Panc1 (cell line): ENCODE measurements around the gene NOP10. TPM values are rescaled to one million over a fixed set of nuclear protein-coding genes. Genes with fewer than 3 reads are reported as not detected.

Source experiments
- ATAC-seq: fragments of 200-7000 bp; cut with Tn5 transposase; 2 replicates; pipeline ENCODE4 v1.9.1; 2020; ENCODE audit warnings: mild to moderate bottlenecking, moderate library complexity
- BruUV-seq: library from RNA; stranded (reverse); fragments of 400-500 nt; replicated peaks from 2 replicates; lab custom pipeline; 2021; lab: Mats Ljungman, UMichigan
- CTCF ChIA-PET: fragments of 300-600 bp; sonication (Branson Sonifier 250); formaldehyde crosslinking; loops from one replicate; lab custom pipeline; 2022; ENCODE audit warnings: antibody characterized with exemption; lab: Charles Lee
- POLR2A ChIA-PET: fragments of 300-600 bp; sonication (Branson Sonifier 250); formaldehyde crosslinking; loops from one replicate; lab custom pipeline; 2022; ENCODE audit warnings: antibody characterized with exemption; lab: Charles Lee
- DNase-seq: peaks from one replicate; pipeline ENCODE4 v3.0.0-alpha.2; 2010; ENCODE audit warnings: low read depth, low spot score
- H3K27ac ChIP-seq: 2 replicates; pipeline ENCODE4 v1.5.1; 2011; ENCODE audit warnings: mild to moderate bottlenecking, low read length, inconsistent platforms
- H3K27me3 ChIP-seq: fragments of 200-500 bp; sonication (Bioruptor generic); 2 replicates; pipeline ENCODE4 v1.6.0; 2014; ENCODE audit warnings: low read length, inconsistent platforms; ENCODE audit not compliant: control insufficient read depth, insufficient read depth
- H3K36me3 ChIP-seq: fragments of 200-500 bp; sonication (Bioruptor generic); 2 replicates; pipeline ENCODE4 v1.5.1; 2014; ENCODE audit warnings: inconsistent platforms, mild to moderate bottlenecking, low read length, moderate library complexity; ENCODE audit not compliant: control insufficient read depth, insufficient read depth
- H3K4me1 ChIP-seq: 2 replicates; pipeline ENCODE4 v1.5.1; 2011; ENCODE audit warnings: inconsistent platforms, mild to moderate bottlenecking, low read length, moderate library complexity; ENCODE audit not compliant: control insufficient read depth, insufficient read depth
- H3K4me3 ChIP-seq, 2 experiments: 2 replicates each; pipeline ENCODE4 v1.5.1; 2011 to 2012; ENCODE audit warnings: low read depth in 2 of 2, low read length in 2 of 2, mild to moderate bottlenecking in 2 of 2, inconsistent platforms in 1 of 2, moderate library complexity in 1 of 2
- H3K9me3 ChIP-seq: fragments of 200-500 bp; sonication (Bioruptor generic); 2 replicates; pipeline ENCODE4 v1.5.1; 2014; ENCODE audit warnings: low read depth, mild to moderate bottlenecking, inconsistent platforms, low read length, moderate library complexity; ENCODE audit not compliant: control insufficient read depth, insufficient read depth
- CTCF ChIP-seq: fragments of 450-650 bp; IDR thresholded peaks from 2 replicates; pipeline ENCODE4 v1.5.1; 2017; ENCODE audit warnings: mild to moderate bottlenecking
- POLR2AphosphoS5 ChIP-seq: IDR thresholded peaks from 2 replicates; pipeline ENCODE4 v1.6.1; 2012; ENCODE audit warnings: mild to moderate bottlenecking, low read depth, low read length, moderate library complexity
- SIN3A ChIP-seq: IDR thresholded peaks from 2 replicates; pipeline ENCODE4 v1.6.1; 2012; ENCODE audit warnings: low read depth, mild to moderate bottlenecking, low read length, moderate library complexity, borderline replicate concordance; ENCODE audit not compliant: insufficient read depth
- TCF7L2 ChIP-seq: IDR thresholded peaks from 2 replicates; pipeline ENCODE4 v1.6.1; 2011; ENCODE audit warnings: mild to moderate bottlenecking, low read depth, low read length, inconsistent platforms
- in situ Hi-C: cut with HindIII; loops from 2 replicates; pipeline ENCODE4 v1.10.0; 2016; ENCODE audit warnings: low sequenced_read_pairs, low pct_unique_long_range_greater_than_20kb
- intact Hi-C: fragments of 100-400 bp; cut with micrococcal nuclease; formaldehyde crosslinking; loops from one replicate; pipeline ENCODE4 v1.10.0; 2022; ENCODE audit not compliant: unreplicated experiment
- total RNA-seq: library from RNA; stranded (reverse); gene quantifications from one replicate; pipeline ENCODE4 v1.2.1, GENCODE V29; 2021; ENCODE audit not compliant: unreplicated experiment
- TF ChIP-seq, protein P1 (sequence below), 2 experiments: IDR thresholded peaks; 2 replicates each; pipeline ENCODE4 v1.6.1; 2011 to 2012; ENCODE audit warnings: low read depth in 2 of 2, control low read depth in 1 of 2, low read length in 1 of 2, mild to moderate bottlenecking in 1 of 2, moderate library complexity in 1 of 2; ENCODE audit not compliant: insufficient read depth in 1 of 2

NOP10 gene
- total RNA-seq, 1 experiment from 2014 or later = 306 TPM

GRCh38 chr15:34362047-34362773 is 19.3 kb upstream of the NOP10 start:
- H3K36me3 ChIP-seq = peaks cover 8% of the 10 kb centered on the region; the same call in 1 of the 2 replicates
- H3K9me3 ChIP-seq = no peaks in the 10 kb centered on the region
- no peak for ATAC-seq
- in situ Hi-C loops = no loop called here
- POLR2A ChIA-PET = no interaction called here
- BruUV-seq = no TSS peak
- H3K27ac ChIP-seq = no peak overlapping the region
- TF ChIP-seq, protein P1, sequence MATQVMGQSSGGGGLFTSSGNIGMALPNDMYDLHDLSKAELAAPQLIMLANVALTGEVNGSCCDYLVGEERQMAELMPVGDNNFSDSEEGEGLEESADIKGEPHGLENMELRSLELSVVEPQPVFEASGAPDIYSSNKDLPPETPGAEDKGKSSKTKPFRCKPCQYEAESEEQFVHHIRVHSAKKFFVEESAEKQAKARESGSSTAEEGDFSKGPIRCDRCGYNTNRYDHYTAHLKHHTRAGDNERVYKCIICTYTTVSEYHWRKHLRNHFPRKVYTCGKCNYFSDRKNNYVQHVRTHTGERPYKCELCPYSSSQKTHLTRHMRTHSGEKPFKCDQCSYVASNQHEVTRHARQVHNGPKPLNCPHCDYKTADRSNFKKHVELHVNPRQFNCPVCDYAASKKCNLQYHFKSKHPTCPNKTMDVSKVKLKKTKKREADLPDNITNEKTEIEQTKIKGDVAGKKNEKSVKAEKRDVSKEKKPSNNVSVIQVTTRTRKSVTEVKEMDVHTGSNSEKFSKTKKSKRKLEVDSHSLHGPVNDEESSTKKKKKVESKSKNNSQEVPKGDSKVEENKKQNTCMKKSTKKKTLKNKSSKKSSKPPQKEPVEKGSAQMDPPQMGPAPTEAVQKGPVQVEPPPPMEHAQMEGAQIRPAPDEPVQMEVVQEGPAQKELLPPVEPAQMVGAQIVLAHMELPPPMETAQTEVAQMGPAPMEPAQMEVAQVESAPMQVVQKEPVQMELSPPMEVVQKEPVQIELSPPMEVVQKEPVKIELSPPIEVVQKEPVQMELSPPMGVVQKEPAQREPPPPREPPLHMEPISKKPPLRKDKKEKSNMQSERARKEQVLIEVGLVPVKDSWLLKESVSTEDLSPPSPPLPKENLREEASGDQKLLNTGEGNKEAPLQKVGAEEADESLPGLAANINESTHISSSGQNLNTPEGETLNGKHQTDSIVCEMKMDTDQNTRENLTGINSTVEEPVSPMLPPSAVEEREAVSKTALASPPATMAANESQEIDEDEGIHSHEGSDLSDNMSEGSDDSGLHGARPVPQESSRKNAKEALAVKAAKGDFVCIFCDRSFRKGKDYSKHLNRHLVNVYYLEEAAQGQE (IDR thresholded peaks at IDR 0.05; ENCODE audit: insufficient read depth in 1 of 2, low read depth in 2 of 2, low read length in 1 of 2) = no peak
- TF ChIP-seq POLR2AphosphoS5 (no peak), SIN3A (no peak), TCF7L2 (no peak), CTCF (no peak)
- no peak for DNase-seq
- intact Hi-C loops = no loop called here
- H3K4me1 ChIP-seq = peaks cover 7% of the 10 kb centered on the region; the same call in 1 of the 2 replicates
- H3K4me3 ChIP-seq = no peak overlapping the region
- H3K27me3 ChIP-seq = no peaks in the 10 kb centered on the region
- CTCF ChIA-PET = no interaction called here

GRCh38 chr15:34361278-34361677 is 18.3 kb upstream of the NOP10 start:
- no peak for TF ChIP-seq CTCF
- no peak for TF ChIP-seq SIN3A
- no peak for TF ChIP-seq POLR2AphosphoS5
- intact Hi-C loops = no loop called here
- no peak overlapping the region for H3K4me3 ChIP-seq
- DNase-seq (no peak), ATAC-seq (no peak)
- H3K4me1 ChIP-seq = peaks cover 7% of the 10 kb centered on the region; the same call in 1 of the 2 replicates
- no peak overlapping the region for H3K27ac ChIP-seq
- H3K27me3 ChIP-seq = no peaks in the 10 kb centered on the region
- H3K36me3 ChIP-seq = peaks cover 8% of the 10 kb centered on the region; the same call in 1 of the 2 replicates
- POLR2A ChIA-PET = no interaction called here
- CTCF ChIA-PET = no interaction called here
- no peaks in the 10 kb centered on the region for H3K9me3 ChIP-seq
- in situ Hi-C loops = no loop called here
- BruUV-seq = no TSS peak
